Measurements from ENCODE around the gene ASB15.

Gene ASB15

DNA sequence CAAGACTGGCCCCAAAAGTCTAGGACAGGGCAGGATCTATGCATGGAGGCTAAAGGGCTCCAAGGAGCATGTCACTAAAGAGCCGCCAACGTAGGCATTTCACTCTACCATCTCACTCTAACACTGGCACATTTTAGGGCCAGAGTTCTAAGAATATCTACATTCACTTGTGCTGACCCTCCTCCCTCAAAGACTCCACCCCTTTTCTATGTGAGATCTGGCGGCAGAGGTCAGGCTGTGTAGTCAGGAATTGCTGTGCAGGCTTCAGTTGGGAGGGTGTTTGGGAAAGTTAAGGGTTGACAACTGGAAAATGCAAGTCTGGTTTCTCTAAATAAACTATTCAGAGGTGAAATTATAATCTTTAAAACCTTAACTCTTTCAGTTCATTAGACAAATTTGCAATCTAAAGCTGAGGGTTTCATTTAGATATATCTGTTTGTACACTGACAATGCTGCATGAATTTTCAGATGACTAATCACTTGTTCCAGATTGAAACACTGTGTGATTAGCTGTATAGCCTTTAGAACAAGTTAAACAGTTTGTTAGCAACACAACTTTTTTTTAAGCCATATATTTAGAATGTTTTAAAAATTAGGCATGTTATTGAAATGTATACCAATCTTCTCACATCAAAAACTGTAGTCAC lies 72.3 kb downstream of the ASB15 start:
- no CpG with 5 or more reads among the region's 3 CpGs for WGBS (ENCODE audit: extremely low coverage, insufficient coverage, insufficient read length)

DNA sequence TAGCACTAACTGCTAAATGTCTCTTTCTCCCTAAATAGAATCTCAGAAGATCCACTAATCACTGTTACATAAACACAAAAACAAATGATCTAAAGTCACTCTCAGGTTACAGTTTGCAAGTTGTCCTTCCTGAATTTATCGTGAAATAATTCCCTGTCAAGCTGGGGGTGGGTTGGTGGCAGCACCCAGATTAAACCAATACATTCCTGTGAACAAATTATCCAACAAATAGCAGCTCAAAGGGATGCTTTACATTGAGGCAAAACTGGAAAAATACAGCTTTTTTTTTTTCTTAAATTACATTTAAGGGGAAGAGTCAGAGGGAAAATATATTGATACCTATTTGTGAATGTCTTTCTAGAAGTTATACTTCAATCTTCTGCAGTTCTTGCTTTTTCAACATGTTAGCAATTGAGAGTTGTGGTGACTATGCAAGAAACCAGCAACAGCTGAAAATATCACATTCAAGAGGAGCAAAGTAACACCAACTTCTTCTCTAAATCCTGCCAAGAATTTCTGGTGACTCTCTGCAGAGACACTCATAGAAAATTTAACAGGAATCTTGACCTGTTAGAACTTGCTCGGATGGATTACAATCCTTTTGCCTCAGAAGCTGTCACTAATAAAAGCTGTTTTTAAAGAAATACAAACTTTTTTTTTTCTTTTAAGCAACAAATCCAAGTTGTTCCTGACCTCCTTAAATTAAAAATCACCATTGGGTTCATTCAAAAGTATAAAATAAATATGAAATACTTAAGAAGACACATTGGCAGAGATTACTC lies 73.0 kb downstream of the ASB15 start:
- no peak overlapping the region for H3K23ac ChIP-seq (ENCODE audit: low read length)
- no peak overlapping the region for H2AFZ ChIP-seq (ENCODE audit: insufficient read depth, low read length, poor library complexity)
- no peak overlapping the region for H4K8ac ChIP-seq (ENCODE audit: low read depth, low read length)
- H3K79me2 ChIP-seq (ENCODE audit: control insufficient read depth, insufficient read depth, low read length, poor library complexity), result no peaks in the 10 kb centered on the region
- H3K27ac ChIP-seq (ENCODE audit: low read depth, low read length), result peak overlapping the region; percentile 55
- no CpG with 5 or more reads among the region's 2 CpGs for WGBS (ENCODE audit: extremely low coverage, insufficient coverage, insufficient read length)
- H3K4me1 ChIP-seq (ENCODE audit: control insufficient read depth in 1 of 2, insufficient read depth in 2 of 2, low read length in 2 of 2), result peaks cover 3% of the 10 kb centered on the region in 2 experiments
- H4K12ac ChIP-seq (ENCODE audit: low read depth, low read length), result no peak overlapping the region
- H3K4ac ChIP-seq (ENCODE audit: low read depth, low read length), result no peak overlapping the region
- no peak overlapping the region for H3K14ac ChIP-seq (ENCODE audit: low read length)
- no peak overlapping the region for H2BK120ac ChIP-seq (ENCODE audit: insufficient read depth, low read length, poor library complexity)
- no peak overlapping the region for H3K4me2 ChIP-seq (ENCODE audit: low read length)
- H4K91ac ChIP-seq (ENCODE audit: low read depth, low read length), result no peak overlapping the region
- no peaks in the 10 kb centered on the region for H3K27me3 ChIP-seq (ENCODE audit: insufficient read depth, low read length)
- H2BK5ac ChIP-seq (ENCODE audit: low read depth, low read length, poor library complexity), result no peak overlapping the region
- H2AK5ac ChIP-seq (ENCODE audit: low read length), result no peak overlapping the region
- peak in 1 of 2 donors; percentile 64 for DNase-seq
- peaks cover 2% of the 10 kb centered on the region for H3K79me1 ChIP-seq (ENCODE audit: low read length)
- H3K18ac ChIP-seq (ENCODE audit: low read length), result no peak overlapping the region
- no peak overlapping the region for H3K9ac ChIP-seq (ENCODE audit: low read length)
- no peak overlapping the region for H3K4me3 ChIP-seq (ENCODE audit: low read depth, low read length)
- H2BK12ac ChIP-seq (ENCODE audit: low read length), result no peak overlapping the region
- H3K9me3 ChIP-seq (ENCODE audit: insufficient read depth, low read depth, low read length), result peaks cover 1% of the 10 kb centered on the region
- H3K36me3 ChIP-seq (ENCODE audit: control insufficient read depth in 1 of 2, insufficient read depth in 2 of 2, low read length in 2 of 2), result no peaks in the 10 kb centered on the region

More for the DNA sequence above, 72.3 kb downstream of the ASB15 start:
- Histone ChIP-seq H3K18ac (ENCODE audit: low read length) (peak overlapping the region; percentile 18), H3K36me3 (ENCODE audit: control insufficient read depth in 1 of 2, insufficient read depth in 2 of 2, low read length in 2 of 2) (no peaks in the 10 kb centered on the region), H3K23ac (ENCODE audit: low read length) (no peak overlapping the region), H2AK5ac (ENCODE audit: low read length) (no peak overlapping the region), H4K91ac (ENCODE audit: low read depth, low read length) (peak overlapping the region; percentile 11), H3K4me1 (ENCODE audit: control insufficient read depth in 1 of 2, insufficient read depth in 2 of 2, low read length in 2 of 2) (peaks cover 3 to 5% of the 10 kb centered on the region in 2 experiments), H3K79me2 (ENCODE audit: control insufficient read depth, insufficient read depth, low read length, poor library complexity) (no peaks in the 10 kb centered on the region), H3K27ac (ENCODE audit: low read depth, low read length) (no peak overlapping the region), H4K8ac (ENCODE audit: low read depth, low read length) (no peak overlapping the region), H3K4me2 (ENCODE audit: low read length) (no peak overlapping the region), H2BK12ac (ENCODE audit: low read length) (peak overlapping the region; percentile 24), H3K79me1 (ENCODE audit: low read length) (peaks cover 2% of the 10 kb centered on the region), H2BK120ac (ENCODE audit: insufficient read depth, low read length, poor library complexity) (peak overlapping the region; percentile 37), H3K14ac (ENCODE audit: low read length) (no peak overlapping the region), H3K9me3 (ENCODE audit: insufficient read depth, low read depth, low read length) (peaks cover 1% of the 10 kb centered on the region), H3K27me3 (ENCODE audit: insufficient read depth, low read length) (no peaks in the 10 kb centered on the region), H4K12ac (ENCODE audit: low read depth, low read length) (no peak overlapping the region), H2AFZ (ENCODE audit: insufficient read depth, low read length, poor library complexity) (no peak overlapping the region), H3K4me3 (ENCODE audit: low read depth, low read length) (no peak overlapping the region), H3K4ac (ENCODE audit: low read depth, low read length) (no peak overlapping the region), H3K9ac (ENCODE audit: low read length) (no peak overlapping the region), H2BK5ac (ENCODE audit: low read depth, low read length, poor library complexity) (no peak overlapping the region)
- DNase-seq, result no peak

DNA sequence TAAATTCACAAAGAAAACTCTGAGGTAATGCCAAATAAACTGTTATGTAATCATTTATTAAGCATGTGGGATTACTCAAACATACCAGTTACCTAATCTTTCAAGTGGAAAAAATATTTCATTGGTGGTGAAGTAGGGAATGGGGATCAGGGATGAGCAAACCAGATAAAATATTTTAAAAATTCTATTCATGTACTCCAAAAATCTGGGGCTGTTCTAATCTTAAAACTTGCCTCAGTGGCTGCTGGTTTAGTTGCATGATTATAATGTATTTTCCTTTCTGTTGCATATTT lies 73.5 kb downstream of the ASB15 start:
- Histone ChIP-seq H3K4me3 (ENCODE audit: low read depth, low read length) (no peak overlapping the region), H4K8ac (ENCODE audit: low read depth, low read length) (no peak overlapping the region), H2BK12ac (ENCODE audit: low read length) (no peak overlapping the region), H3K79me1 (ENCODE audit: low read length) (peaks cover 2% of the 10 kb centered on the region), H3K36me3 (ENCODE audit: control insufficient read depth in 1 of 2, insufficient read depth in 2 of 2, low read length in 2 of 2) (no peaks in the 10 kb centered on the region), H2BK120ac (ENCODE audit: insufficient read depth, low read length, poor library complexity) (no peak overlapping the region), H3K4me1 (ENCODE audit: control insufficient read depth in 1 of 2, insufficient read depth in 2 of 2, low read length in 2 of 2) (peaks cover 3% of the 10 kb centered on the region in 2 experiments), H3K23ac (ENCODE audit: low read length) (no peak overlapping the region), H3K4me2 (ENCODE audit: low read length) (no peak overlapping the region), H4K91ac (ENCODE audit: low read depth, low read length) (no peak overlapping the region), H2BK5ac (ENCODE audit: low read depth, low read length, poor library complexity) (no peak overlapping the region), H2AFZ (ENCODE audit: insufficient read depth, low read length, poor library complexity) (no peak overlapping the region), H3K27ac (ENCODE audit: low read depth, low read length) (no peak overlapping the region), H3K79me2 (ENCODE audit: control insufficient read depth, insufficient read depth, low read length, poor library complexity) (no peaks in the 10 kb centered on the region), H3K14ac (ENCODE audit: low read length) (no peak overlapping the region), H3K27me3 (ENCODE audit: insufficient read depth, low read length) (no peaks in the 10 kb centered on the region), H2AK5ac (ENCODE audit: low read length) (no peak overlapping the region), H3K9ac (ENCODE audit: low read length) (no peak overlapping the region), H3K4ac (ENCODE audit: low read depth, low read length) (no peak overlapping the region), H4K12ac (ENCODE audit: low read depth, low read length) (no peak overlapping the region), H3K9me3 (ENCODE audit: insufficient read depth, low read depth, low read length) (peaks cover 1% of the 10 kb centered on the region), H3K18ac (ENCODE audit: low read length) (no peak overlapping the region)
- peak in 1 of 2 donors; percentile 66 for DNase-seq

DNA sequence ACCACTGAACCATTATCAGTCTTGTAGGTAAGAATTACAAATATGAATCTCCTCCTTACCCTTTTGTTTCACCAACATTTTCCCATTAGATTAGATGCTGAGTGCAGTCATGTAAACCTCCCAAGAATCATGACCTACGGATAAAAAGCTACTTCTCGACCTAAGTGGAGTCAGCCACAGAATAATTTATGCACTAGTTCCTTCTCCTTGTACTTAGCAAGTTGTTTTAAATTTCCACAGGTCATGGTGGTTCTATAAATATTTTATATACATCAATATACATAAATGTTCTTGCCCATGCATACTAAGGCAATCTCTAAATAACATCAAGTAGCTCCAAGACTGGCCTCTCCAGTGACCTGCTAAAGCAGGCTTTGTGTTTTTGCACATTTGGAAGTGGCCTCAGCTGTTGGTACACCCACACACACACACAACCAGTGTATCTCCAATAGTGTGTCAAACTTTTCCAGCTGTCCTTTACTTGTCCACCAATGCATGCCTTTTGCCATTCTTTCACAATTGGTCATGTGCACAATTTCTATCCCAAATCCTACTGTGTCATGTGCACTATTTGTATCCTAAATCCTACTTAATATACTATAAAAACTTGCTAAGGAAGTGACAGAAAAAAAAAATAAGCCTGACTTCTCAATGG lies 75.6 kb downstream of the ASB15 start:
- Histone ChIP-seq H4K91ac (ENCODE audit: low read depth, low read length) (no peak overlapping the region), H3K4me2 (ENCODE audit: low read length) (no peak overlapping the region), H3K4ac (ENCODE audit: low read depth, low read length) (no peak overlapping the region), H3K4me1 (ENCODE audit: control insufficient read depth in 1 of 2, insufficient read depth in 2 of 2, low read length in 2 of 2) (peaks cover 3 to 4% of the 10 kb centered on the region in 2 experiments), H3K9ac (ENCODE audit: low read length) (no peak overlapping the region), H3K9me3 (ENCODE audit: insufficient read depth, low read depth, low read length) (peaks cover 1% of the 10 kb centered on the region), H3K36me3 (ENCODE audit: control insufficient read depth in 1 of 2, insufficient read depth in 2 of 2, low read length in 2 of 2) (no peaks in the 10 kb centered on the region), H3K27me3 (ENCODE audit: insufficient read depth, low read length) (no peaks in the 10 kb centered on the region), H3K79me1 (ENCODE audit: low read length) (peaks cover 2% of the 10 kb centered on the region), H2AK5ac (ENCODE audit: low read length) (no peak overlapping the region), H3K14ac (ENCODE audit: low read length) (no peak overlapping the region), H2AFZ (ENCODE audit: insufficient read depth, low read length, poor library complexity) (no peak overlapping the region), H3K23ac (ENCODE audit: low read length) (no peak overlapping the region), H4K12ac (ENCODE audit: low read depth, low read length) (no peak overlapping the region), H2BK5ac (ENCODE audit: low read depth, low read length, poor library complexity) (no peak overlapping the region), H2BK12ac (ENCODE audit: low read length) (no peak overlapping the region), H4K8ac (ENCODE audit: low read depth, low read length) (no peak overlapping the region), H3K27ac (ENCODE audit: low read depth, low read length) (no peak overlapping the region), H3K4me3 (ENCODE audit: low read depth, low read length) (no peak overlapping the region), H2BK120ac (ENCODE audit: insufficient read depth, low read length, poor library complexity) (no peak overlapping the region), H3K18ac (ENCODE audit: low read length) (no peak overlapping the region), H3K79me2 (ENCODE audit: control insufficient read depth, insufficient read depth, low read length, poor library complexity) (no peaks in the 10 kb centered on the region)
- no CpG with 5 or more reads among the region's 2 CpGs for WGBS (ENCODE audit: extremely low coverage, insufficient coverage, insufficient read length)
- DNase-seq, result no peak

Data from trophoblast cell (in vitro differentiated cells and primary cell).